GM12892 (cell line): Measurements from ENCODE around the gene DHPS.
"Not testable (repeated sequence)": the region's sequence is repeated elsewhere in the genome, so short reads cannot be mapped to it uniquely, and the experiment has no call there.

Experiments
- DNase-seq: peaks from one replicate; pipeline ENCODE4 v3.0.0; 2011; ENCODE audit not compliant: insufficient read length
- FAIRE-seq: peaks from 2 replicates; lab custom pipeline; 2011; peaks lifted over from hg19 to GRCh38; lab: Jason Lieb, UNC
- POLR2A ChIP-seq: IDR thresholded peaks from 2 replicates; pipeline ENCODE4 v1.6.1; 2011; ENCODE audit warnings: low read depth, low read length, control low read depth
- POLR2AphosphoS5 ChIP-seq: IDR thresholded peaks from 2 replicates; pipeline ENCODE4 v1.6.1; 2011; ENCODE audit warnings: low read depth, low read length, control low read depth
- TAF1 ChIP-seq: IDR thresholded peaks from 2 replicates; pipeline ENCODE4 v1.6.1; 2011; ENCODE audit warnings: low read depth, mild to moderate bottlenecking, control low read depth, low read length, borderline replicate concordance

Gene DHPS

DNA sequence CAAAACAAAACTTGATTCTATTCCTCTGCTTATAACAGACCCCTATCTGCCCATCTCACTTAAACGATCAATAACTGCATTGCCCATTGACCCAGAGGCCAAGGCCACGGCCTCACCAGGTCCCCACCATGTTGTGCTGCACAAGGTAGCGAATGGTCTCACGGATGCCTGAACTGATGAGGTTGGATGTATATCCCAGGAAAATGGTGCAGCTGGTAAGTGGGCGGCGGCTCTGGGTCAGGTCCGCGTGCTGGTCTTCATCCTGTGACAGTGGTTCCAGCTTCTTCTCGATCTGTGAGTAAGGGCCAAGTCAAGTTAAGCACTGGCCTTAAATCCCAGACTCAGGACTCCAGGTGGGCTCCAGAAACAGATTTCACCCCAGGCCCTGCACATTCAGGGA lies 1.6 kb downstream of the DHPS start:
- DNase-seq (no peak), FAIRE-seq (no peak)
- TF ChIP-seq POLR2A (no peak), TAF1 (no peak), POLR2AphosphoS5 (no peak)

DNA sequence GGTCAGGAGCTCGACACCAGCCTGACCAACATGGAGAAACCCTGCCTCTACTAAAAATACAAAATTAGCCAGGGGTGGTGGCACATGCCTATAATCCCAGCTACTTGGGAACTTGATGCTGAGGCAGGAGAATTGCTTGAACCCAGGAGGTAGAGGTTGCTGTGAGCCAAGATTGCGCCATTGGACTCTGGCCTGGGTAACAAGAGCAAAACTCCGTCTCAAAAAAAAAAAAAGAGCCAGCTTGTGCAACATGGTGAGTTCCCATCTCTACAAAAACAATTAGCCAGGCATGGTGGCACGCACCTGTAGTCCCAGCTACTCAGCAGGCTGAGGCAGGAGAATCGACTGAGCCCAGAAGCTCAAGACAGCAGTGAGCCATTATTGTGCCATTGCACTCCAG lies 3.6 kb downstream of the DHPS start:
- DNase-seq, FAIRE-seq: not testable (repeated sequence)

DNA sequence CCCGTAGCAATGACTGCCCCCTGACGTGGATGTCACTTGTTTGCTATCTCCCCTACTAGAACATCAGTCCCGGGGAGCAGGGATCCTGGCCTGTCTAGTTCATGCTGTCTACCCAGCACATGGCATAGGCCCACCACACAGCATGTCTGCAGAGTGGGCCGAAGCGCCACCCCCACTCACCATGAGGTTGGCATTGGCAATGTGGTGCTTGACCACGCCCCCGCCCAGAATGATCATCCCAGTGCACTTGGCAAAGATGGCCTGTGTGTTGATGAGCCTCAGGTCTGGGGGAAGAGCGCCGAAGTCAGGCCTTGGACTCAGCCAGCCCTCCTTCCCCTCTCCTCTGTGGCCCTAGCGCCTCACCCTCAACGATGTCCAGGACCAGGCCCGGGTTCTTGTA lies 4.8 kb downstream of the DHPS start:
- DNase-seq = no peak
- FAIRE-seq = no peak
- no peak for TF ChIP-seq POLR2AphosphoS5
- no peak; the same call in 1 of the 2 replicates for TF ChIP-seq POLR2A
- no peak for TF ChIP-seq TAF1

DNA sequence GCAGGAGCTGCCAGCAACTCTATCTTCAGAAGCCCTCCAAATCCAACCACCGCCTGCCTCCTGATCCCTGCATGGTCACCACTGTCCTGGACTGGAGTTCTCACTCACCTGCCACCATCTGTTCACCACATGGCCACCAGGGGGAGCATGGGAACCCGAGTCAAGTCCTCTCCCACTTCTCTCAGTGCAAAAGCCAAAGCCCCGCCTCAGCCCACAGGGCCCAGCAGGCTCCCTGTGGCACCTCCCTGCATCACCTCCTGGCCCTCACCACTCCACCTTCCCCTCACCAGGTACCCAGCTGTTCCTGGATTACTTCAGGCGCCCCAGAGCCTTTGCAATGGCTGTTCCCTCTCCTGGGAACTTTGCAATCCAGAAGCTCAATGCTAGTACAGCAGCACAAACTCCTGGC lies 5.3 kb downstream of the DHPS start:
- FAIRE-seq (peak; percentile 84), DNase-seq (peak; percentile 86)
- TF ChIP-seq POLR2A (peak; percentile 36; the same call in 1 of the 2 replicates), POLR2AphosphoS5 (peak; percentile 74), TAF1 (no peak)

DNA sequence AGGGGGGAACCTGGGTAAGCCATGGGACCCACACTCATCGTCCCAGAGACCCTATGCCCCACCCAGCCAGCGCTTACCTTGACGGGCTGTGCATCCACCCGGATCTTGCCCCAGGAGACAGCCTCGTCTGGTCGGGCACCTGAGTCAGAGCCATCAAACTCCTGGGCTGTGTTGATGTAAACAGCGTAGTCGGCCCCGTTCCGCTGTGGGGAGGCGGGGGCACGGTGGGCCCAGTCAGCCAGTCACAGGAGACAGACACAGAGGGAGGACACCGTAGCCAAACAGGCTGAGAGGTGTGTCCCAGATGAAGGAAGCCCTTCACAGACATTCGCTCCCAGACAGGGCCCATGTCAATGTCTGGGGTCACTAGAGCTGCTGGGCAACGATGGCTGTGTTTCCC lies 5.7 kb downstream of the DHPS start:
- TF ChIP-seq TAF1 (no peak), POLR2A (no peak), POLR2AphosphoS5 (no peak)
- DNase-seq (no peak), FAIRE-seq (no peak)

DNA sequence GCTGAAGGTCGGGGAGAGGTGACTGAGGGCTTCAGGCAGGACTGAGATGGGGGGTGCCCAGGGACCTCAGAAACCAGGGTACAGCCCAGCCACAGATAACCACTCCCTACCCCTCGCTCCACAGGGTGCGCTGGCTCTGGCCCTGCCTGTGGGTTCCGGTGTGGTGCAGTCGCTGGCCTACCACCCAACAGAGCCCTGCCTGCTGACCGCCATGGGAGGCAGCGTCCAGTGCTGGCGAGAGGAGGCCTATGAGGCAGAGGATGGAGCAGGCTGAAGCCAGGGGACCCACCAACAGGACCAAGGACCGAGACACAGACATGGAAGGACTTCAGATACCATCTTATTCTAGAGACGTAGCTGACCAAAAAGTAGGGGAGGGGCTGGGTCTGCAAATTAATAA lies 6.3 kb downstream of the DHPS start:
- no peak for FAIRE-seq
- TF ChIP-seq TAF1 (no peak), POLR2AphosphoS5 (no peak), POLR2A (no peak)
- DNase-seq = no peak

DNA sequence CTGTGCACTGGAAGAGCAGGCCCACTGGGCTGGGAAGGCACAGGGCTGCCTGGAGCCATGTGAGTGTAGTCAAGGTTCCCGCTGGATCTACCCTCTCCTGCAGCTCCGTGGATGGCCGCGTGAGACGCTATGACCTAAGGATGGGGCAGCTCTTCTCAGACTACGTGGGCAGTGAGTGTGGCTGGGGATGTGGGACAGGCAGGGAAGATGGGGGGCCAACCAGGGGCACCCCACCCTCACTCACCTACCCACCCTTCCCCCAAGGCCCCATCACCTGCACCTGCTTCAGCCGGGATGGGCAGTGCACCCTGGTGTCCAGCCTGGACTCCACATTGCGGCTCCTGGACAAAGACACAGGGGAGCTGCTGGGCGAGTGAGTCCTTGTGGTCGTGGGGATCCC lies 8.9 kb downstream of the DHPS start:
- no peak for FAIRE-seq
- DNase-seq = no peak
- TF ChIP-seq POLR2AphosphoS5 = no peak
- TF ChIP-seq TAF1 = no peak
- TF ChIP-seq POLR2A = peak; percentile 38; the same call in 1 of the 2 replicates

DNA sequence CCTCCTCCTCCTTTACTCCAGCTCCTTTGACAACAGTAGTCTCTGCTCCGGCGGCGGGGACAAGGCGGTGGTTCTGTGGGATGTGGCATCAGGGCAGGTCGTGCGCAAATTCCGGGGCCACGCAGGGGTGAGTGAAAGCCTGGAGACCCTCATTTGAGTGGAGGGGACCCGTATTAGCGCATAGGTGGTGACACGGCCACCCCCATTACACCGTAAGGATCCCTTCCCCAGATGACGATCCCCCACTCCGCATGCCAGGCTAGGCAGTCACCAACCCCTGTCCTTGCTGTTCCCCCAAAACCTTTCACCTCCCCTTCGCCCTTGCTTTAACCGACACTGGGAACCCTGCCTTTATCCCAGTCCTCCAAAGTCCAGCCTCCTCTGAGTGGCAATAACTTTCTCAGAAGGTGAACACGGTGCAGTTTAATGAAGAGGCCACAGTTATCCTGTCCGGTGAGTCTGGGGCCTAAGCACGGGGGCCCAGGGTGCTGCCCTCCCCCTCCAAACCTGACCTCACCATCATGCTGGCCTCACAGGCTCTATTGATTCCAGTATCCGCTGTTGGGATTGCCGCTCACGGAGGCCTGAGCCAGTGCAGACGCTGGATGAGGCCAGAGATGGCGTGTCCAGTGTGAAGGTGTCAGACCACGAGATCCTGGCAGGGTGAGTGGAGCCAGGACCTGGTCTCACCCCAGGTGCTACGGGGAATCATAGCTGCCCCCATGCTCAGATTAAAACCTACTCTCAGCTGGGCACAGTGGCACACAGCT lies 11.3 kb downstream of the DHPS start:
- DNase-seq = no peak
- TF ChIP-seq POLR2AphosphoS5 (peak; percentile 60; the same call in 1 of the 2 replicates), POLR2A (no peak; the same call in 1 of the 2 replicates), TAF1 (no peak)
- no peak for FAIRE-seq

DNA sequence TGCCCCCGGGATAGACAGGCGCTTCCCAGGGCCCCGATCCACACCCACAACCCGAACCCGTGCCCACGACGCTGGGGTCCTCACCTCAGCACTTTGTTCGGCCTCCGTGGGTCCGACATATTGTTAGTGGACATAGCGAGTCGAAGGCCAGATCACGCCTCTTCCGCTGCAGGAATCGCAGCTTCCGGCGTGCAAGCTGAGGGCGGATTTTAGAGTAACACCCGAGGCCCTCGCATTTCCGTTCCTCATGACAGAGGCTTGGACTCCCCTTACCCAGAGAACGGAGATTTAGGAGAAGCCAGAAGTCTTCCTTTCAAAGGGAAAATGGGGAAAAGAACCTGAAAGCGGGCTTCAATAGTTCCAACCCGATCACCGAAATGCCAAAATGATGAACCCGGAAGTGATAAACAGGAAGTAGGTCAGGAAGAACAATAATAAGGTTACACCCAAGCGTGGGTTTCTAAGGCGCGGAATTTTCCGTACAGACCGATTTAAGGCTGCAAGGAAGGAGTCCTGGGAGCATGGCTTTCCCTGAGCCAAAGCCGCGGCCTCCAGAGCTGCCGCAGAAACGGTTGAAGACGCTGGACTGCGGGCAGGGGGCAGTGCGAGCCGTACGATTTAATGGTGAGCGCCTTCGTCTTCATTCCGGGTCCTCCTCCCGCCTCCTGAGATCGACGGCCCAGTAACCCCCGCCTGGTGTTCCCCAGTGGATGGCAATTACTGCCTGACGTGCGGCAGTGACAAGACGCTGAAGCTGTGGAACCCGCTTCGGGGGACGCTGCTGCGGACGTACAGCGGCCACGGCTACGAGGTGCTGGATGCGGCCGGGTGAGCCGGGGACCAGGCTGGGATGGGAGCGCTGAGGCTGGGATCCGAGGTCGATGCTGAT lies 12.2 kb downstream of the DHPS start:
- TF ChIP-seq TAF1 = 0 out of 2 replicates have a peak, but pooled peaks have one; percentile 24
- TF ChIP-seq POLR2AphosphoS5 = peak; percentile 72
- peak; percentile 72; the same call in 1 of the 2 replicates for TF ChIP-seq POLR2A
- FAIRE-seq (peak; percentile 99), DNase-seq (peak; percentile 68)

DNA sequence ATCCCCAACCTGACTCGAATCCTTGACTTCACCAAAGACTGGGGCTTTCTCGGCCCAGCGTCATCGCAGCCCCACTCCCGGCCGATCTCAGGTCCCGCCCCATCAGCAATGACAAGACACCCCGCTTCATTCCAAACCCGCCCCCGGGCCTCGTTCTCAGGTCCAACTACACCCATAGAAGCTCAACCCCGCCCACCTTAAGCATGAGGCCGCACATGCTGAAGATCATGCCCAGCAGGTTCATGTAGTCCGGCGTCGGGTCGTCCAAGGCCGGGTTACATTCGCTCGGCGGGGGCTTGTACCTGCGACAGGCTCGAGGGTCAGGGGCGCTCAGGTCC lies 12.8 kb downstream of the DHPS start:
- FAIRE-seq (no peak), DNase-seq (no peak)

DNA sequence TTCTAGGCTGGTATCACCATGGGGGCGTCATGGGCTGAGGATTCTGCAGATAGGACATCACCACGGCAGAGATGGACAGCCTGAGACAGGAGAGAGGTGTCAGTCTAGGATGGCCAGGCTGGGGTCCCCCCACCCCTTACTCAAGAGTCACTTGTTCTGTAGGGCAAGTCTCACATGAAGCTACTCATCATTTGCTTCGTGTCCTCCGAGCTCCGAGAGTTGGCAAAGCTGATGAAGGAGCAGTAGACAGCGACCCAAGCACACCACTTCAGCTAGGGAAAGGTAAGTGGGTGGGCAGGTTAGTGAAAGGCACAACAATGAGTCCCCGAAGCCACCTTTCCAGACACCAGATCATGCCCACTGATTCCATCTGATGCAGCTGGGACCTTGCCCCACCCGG lies 13.3 kb downstream of the DHPS start:
- FAIRE-seq = no peak
- DNase-seq = no peak
- no peak for TF ChIP-seq POLR2AphosphoS5

More for the DNA sequence above, 12.8 kb downstream of the DHPS start:
- TF ChIP-seq POLR2A = no peak
- TF ChIP-seq TAF1 = no peak
- TF ChIP-seq POLR2AphosphoS5 = no peak

DNA sequence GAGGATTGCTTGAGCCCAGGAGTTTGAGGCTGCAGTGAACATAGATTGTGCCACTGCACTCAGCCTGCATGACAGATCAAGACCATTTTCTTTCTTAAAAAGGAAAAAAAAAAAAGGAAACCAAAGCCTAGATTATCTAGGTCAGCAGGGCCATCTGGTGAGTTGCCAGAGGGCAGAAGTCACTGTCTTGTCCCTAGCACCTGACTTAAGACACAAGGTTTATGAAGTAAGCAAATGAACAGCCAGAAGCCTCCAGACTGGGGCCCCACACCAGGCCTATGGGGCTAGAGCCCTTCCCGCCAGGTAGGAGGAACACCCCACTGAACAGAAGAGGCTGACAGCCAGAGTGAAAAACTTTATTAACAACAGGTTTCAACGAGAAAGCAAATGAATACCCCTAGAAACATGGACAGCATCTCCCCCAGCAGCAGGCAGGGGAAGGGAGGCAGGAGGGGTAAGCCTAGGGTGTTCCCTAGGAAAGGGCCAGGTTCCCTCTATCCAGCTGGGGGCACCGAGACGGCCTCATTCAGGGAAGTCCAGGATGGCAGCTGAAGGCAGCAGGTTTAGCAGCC lies 13.9 kb downstream of the DHPS start:
- FAIRE-seq (no peak), DNase-seq (no peak)
- TF ChIP-seq POLR2A (no peak), TAF1 (no peak), POLR2AphosphoS5 (no peak)
